Kidney glomerular epithelial cell (primary cell): ENCODE measurements around the gene AKIRIN1.
A peak's percentile ranks its signal among the peaks of the same experiment; 100 is the strongest.
"Not testable (repeated sequence)": the region's sequence is repeated elsewhere in the genome, so short reads cannot be mapped to it uniquely, and the experiment has no call there.

Experiments
- DNase-seq: peaks from one replicate; lab custom pipeline; 2025; lab: John Stamatoyannopoulos, UW

Gene AKIRIN1

DNA sequence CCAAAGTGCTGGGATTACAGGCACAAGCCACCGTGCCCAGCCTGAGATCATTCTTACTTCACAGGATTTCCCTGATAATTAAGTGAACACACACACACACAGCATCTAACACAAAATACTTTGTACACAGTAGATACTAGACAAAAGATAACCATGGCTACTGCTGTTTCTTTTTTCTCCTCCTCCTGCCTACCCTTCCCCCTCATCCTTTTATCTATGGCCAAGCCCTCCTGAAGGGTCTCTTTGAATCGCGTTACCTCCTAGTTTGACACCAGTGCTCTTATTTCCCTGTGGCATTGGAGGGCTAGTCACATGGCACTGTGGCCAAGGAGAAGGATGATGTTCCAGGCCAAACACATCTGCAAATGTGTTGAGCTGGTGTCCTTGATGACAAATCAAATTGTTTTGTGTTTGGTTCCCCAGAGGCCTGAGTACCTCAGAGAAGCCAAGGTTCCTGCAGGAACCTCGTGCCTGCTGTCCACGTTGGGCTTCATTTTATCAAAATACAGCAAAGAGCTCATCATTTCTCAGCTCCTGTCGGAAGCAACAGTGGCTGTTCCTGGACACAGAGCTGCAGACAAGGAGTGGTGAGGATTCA is 55.6 kb downstream of the AKIRIN1 start:
- no peak for DNase-seq

DNA sequence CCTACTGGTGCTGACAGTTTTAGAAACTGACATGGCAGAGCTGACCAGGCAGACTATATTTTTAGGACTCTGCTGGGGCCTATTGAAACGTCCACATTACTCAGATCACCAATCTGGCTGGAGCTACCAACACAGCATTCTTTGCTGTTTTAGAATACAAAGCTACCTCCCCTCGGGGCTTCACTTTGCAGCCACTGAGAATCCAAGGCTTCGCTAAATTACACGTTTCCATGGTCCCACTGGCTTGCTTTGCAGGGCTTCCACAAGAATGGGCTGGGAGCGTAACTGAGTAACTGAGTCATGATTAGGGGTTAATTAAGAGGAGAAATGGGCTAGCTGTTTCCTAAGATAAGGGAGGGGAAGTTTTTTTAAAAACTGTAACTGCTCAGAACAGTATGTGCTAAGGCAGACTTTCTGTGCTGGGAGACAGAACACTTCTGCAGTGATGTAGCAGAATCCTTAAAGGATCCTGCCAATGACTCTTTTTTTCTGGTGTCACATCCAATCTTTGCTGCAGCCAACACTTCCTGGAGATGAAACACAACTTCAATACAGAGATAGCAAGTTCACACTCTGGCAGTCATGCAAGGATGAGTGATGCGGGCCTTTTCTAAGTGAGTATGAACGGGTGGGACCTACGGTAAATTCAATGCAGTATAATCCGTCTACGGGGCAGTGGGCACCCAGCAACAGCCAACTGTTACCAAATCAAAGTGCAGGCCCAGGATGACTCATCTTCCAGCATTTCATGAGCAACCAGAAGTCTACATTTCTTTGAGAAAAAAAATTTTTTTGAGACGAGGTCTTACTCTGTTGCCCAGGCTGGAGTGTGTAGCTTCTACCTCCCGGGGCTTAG is 56.5 kb downstream of the AKIRIN1 start:
- DNase-seq, result peak; percentile 92

DNA sequence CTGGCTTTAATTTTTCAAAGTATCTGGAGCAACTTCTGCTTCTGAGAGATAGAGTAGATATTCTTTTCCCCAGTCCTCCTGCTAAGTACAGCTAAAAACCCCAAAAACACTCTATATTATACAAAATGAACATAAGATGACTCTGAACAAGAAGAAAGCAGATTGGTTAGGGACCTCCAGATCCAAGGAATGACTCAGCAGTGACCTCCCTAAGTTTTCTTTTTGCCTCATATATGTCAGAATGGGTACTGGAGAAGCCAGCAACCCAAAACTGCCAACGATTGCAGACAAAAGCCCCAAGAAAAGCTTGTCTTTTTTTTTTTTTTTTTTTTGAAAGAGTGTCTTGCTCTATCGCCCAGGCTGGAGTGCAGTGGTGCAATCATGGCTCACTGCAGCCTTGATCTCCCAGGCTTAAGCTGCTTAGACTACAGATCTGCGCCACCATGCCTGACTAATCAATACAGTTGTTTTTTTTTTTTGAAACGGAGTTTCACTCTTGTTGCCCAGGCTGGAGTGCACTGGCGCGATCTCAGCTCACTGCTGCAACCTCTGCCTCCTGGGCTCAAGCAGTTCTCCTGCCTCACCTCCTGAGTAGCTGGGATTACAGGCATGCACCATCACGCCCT is 57.8 kb downstream of the AKIRIN1 start:
- no peak for DNase-seq

DNA sequence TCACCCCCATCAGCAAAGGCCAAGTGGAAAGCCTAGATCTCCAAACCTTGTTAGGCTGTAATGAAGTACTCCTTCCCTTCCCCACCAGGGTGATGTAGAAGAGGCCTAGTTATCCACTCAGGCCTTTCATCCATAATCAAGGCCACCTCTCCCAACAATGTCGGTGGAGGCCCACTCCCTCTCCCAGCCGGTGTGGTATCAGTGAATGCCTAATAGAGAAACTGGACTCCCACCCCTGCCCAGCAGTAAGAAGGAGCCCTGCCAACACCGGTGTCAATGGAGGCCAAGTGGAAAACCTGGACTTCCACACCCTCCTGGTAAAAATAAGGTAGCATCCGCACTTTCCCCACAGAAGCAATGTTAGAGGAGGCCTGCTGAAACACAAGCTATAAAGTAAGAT is 58.9 kb downstream of the AKIRIN1 start:
- DNase-seq, result no peak

DNA sequence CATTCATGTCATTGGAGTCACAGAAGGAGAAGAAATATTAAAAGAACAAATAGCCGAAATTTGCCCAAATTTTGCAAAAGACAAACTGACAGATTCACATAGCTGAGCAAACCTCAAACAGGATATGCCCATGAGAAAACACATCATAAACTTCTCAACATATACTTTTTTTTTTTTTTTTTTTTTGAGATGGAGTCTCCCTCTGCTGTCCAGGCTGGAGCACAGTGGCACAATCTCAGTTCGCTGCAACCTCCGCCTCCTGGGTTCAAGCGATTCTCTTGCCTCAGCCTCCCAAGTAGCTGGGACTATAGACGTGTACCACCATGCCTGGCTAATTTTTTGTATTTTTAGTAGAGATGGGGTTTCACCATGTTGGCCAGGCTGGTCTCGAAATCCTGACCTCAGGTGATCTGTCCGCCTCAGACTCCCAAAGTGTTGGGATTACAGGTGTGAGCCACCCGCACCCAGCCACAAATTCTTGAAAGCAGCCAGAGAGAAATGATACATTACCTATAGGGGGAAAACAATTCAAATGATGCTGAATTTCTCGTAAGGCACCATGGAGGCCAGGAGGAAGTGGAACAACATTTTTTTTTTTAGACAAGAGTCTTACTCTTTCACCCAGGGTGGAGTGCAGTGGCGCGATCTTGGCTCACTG is 60.2 kb downstream of the AKIRIN1 start:
- not testable (repeated sequence) for DNase-seq

DNA sequence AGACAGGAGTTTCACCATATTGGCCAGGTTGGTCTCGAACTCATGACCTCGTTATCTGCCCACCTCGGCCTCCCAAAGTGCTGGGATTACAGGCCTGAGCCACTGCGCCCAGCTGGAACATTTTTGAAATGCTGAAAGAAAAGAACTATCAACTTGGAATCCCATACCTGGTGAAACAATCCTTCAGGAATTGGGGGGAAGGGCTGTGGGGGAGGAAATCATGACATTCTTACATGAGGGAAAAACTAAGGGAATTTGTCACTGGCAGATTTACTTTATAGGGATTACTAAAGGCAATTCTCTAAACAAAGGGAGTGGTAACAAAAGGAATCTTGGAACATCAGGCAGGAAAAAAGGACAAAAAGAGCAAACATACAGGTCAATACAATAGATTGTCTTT is 60.9 kb downstream of the AKIRIN1 start:
- DNase-seq, result no peak

DNA sequence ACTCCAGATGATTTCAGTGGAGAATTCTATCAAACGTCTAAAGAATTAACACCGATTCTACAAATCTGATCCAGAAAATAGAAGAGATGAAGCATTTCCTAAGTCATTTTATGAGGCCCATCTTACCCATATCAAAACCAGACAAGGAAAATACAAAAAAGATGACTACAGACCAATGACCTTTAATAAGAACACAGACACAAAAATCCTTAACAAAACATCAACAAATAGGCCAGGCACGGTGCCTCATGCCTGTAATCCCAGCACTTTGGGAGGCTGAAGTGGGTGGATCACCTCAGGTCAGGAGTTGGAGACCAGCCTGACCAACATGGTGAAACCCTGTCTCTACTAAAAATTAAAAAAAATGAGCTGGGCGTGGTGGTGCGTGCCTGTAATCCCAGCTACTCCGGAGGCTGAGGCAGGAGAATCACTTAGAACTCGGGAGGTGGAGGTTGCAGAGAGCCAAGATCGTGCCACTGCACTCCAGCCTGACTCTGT is 64.2 kb downstream of the AKIRIN1 start:
- not testable (repeated sequence) for DNase-seq
